GM20000 (cell line): ENCODE measurements around the gene SI.

ENCODE experiments used
- DNase-seq: peaks from one replicate; pipeline ENCODE4 v3.0.0; 2012; ENCODE audit warnings: low spot score
- TF ChIP-seq, protein P1 (sequence below): IDR thresholded peaks from 2 replicates; pipeline ENCODE4 v1.5.1; 2012; ENCODE audit warnings: mild to moderate bottlenecking, control low read depth; ENCODE audit errors: extremely low read depth, missing control alignments

The SI gene

DNA sequence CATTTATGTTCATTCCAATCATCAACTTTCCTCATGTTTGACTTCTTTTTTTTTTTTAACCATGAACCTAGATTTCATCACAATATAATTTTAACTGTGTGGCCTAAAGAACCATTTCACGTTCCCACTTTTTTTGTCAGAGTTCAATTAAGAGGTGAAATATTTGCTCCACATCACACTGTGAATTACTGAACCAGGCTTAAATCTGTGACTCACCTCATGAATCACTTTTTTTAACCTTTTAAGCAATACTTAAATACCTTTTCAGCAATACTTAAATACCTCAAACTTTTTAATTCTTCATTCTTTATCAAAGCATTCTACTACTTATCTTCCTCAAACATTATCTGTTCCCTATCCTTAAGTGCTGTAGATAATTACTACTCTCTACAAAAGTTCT, 137.6 kb downstream of the SI start:
- no peak for DNase-seq
- TF ChIP-seq, protein P1, sequence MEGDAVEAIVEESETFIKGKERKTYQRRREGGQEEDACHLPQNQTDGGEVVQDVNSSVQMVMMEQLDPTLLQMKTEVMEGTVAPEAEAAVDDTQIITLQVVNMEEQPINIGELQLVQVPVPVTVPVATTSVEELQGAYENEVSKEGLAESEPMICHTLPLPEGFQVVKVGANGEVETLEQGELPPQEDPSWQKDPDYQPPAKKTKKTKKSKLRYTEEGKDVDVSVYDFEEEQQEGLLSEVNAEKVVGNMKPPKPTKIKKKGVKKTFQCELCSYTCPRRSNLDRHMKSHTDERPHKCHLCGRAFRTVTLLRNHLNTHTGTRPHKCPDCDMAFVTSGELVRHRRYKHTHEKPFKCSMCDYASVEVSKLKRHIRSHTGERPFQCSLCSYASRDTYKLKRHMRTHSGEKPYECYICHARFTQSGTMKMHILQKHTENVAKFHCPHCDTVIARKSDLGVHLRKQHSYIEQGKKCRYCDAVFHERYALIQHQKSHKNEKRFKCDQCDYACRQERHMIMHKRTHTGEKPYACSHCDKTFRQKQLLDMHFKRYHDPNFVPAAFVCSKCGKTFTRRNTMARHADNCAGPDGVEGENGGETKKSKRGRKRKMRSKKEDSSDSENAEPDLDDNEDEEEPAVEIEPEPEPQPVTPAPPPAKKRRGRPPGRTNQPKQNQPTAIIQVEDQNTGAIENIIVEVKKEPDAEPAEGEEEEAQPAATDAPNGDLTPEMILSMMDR = no peak

DNA sequence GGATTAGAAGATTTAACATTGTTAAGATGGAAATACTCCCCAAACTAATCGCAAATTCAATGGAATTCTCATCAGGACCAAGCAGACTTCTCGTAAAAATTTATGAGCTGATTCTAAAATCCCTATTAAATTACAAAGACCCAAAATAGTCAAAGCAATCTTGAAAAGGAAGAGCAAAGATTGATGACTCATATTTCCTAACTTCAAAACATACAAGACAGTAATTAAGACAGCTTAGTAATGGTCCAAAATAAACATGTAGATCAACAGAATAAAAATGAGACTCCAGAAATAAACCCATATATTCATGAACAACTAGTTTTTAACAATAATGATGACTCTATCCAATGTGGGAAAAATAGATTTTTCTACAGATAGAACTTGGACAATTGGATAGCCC, 148.7 kb downstream of the SI start:
- no peak for DNase-seq
- TF ChIP-seq, protein P1 = no peak
